Sigmoid colon (tissue), 4 donors: Measurements from ENCODE around the gene MMP20.

Experiments
- POLR2A ChIP-seq, 2 donors: fragments of 450-650 bp; IDR thresholded peaks; one replicate each; pipeline ENCODE4 v1.6.1; 2016; ENCODE audit warnings: antibody characterized with exemption in 2 of 2, mild to moderate bottlenecking in 2 of 2, moderate library complexity in 2 of 2
- POLR2AphosphoS5 ChIP-seq, 4 donors: sonication (generic); formaldehyde crosslinking; IDR thresholded peaks; one replicate each; pipeline ENCODE4 v1.6.1; 2017; ENCODE audit warnings: antibody characterized with exemption in 4 of 4
- TF ChIP-seq, protein P1 (sequence below), 4 experiments: fragments of 450-650 bp in 3 of 4; fragments of 200-600 bp in 1 of 4; IDR thresholded peaks; one replicate each; pipeline ENCODE4 v1.5.1; 2016 to 2019; ENCODE audit warnings: antibody characterized with exemption in 4 of 4, mild to moderate bottlenecking in 3 of 4, moderate library complexity in 2 of 4

DNA sequence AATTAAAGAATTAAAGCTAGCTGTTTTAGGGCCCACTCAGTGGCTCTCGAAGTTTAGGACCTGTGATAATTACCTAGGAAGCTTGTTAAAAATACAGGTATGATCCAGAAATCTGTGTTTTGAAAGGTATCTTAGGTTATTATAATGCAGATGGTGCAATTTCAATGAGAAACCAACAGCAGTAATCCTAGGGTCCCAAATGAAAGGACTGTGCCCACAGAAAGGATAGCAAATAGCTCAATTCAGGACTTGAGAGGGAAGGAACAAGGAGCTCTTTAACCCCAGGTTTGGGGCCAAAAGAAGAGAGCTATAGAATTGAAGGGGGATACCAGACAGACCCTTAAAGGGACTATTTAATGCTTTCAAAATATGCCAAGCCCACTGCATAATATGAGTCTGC is 11.7 kb downstream of the MMP20 start:
- TF ChIP-seq, protein P1, sequence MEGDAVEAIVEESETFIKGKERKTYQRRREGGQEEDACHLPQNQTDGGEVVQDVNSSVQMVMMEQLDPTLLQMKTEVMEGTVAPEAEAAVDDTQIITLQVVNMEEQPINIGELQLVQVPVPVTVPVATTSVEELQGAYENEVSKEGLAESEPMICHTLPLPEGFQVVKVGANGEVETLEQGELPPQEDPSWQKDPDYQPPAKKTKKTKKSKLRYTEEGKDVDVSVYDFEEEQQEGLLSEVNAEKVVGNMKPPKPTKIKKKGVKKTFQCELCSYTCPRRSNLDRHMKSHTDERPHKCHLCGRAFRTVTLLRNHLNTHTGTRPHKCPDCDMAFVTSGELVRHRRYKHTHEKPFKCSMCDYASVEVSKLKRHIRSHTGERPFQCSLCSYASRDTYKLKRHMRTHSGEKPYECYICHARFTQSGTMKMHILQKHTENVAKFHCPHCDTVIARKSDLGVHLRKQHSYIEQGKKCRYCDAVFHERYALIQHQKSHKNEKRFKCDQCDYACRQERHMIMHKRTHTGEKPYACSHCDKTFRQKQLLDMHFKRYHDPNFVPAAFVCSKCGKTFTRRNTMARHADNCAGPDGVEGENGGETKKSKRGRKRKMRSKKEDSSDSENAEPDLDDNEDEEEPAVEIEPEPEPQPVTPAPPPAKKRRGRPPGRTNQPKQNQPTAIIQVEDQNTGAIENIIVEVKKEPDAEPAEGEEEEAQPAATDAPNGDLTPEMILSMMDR (IDR thresholded peaks at IDR 0.05): no peak
- TF ChIP-seq POLR2A (IDR thresholded peaks at IDR 0.05): no peak
- TF ChIP-seq POLR2AphosphoS5 (IDR thresholded peaks at IDR 0.05): no peak
